Subcutaneous abdominal adipose tissue (tissue), 5 donors: Measurements from ENCODE around the gene TTI1.

ENCODE experiments used
- H3K27ac ChIP-seq: one replicate; pipeline ENCODE4 v1.7.0; 2013; ENCODE audit warnings: low read depth, mild to moderate bottlenecking, inconsistent platforms, low read length, moderate library complexity
- H3K27me3 ChIP-seq, 5 donors: one replicate each; pipeline ENCODE4 v1.7.0; 2013; ENCODE audit warnings: low read length in 5 of 5, inconsistent platforms in 1 of 5; ENCODE audit not compliant: control insufficient read depth in 5 of 5, insufficient read depth in 4 of 5
- H3K36me3 ChIP-seq, 5 donors: one replicate each; pipeline ENCODE4 v1.7.0; 2013; ENCODE audit warnings: low read length in 5 of 5; ENCODE audit not compliant: control insufficient read depth in 5 of 5, insufficient read depth in 5 of 5
- H3K4me1 ChIP-seq, 5 donors: one replicate each; pipeline ENCODE4 v1.7.0; 2013; ENCODE audit warnings: low read length in 5 of 5, mild to moderate bottlenecking in 3 of 5, moderate library complexity in 1 of 5; ENCODE audit not compliant: control insufficient read depth in 5 of 5, insufficient read depth in 5 of 5
- H3K4me3 ChIP-seq, 5 donors: one replicate each; pipeline ENCODE4 v1.7.0; 2013; ENCODE audit warnings: low read length in 5 of 5, low read depth in 1 of 5
- H3K9ac ChIP-seq, 5 donors: one replicate each; pipeline ENCODE4 v1.7.0; 2013; ENCODE audit warnings: low read length in 5 of 5, mild to moderate bottlenecking in 4 of 5, moderate library complexity in 3 of 5
- H3K9me3 ChIP-seq, 5 donors: one replicate each; pipeline ENCODE4 v1.7.0; 2013; ENCODE audit warnings: low read length in 5 of 5; ENCODE audit not compliant: control insufficient read depth in 5 of 5
- donor health status: healthy.
- donor health status: healthy.
- donor health status: healthy.
- donor health status: healthy.
- donor health status: healthy.

Gene TTI1

GRCh38 chr20:37935435-37935834 lies 97.8 kb downstream of the TTI1 start:
- H3K4me3 ChIP-seq: no peak overlapping the region
- H3K36me3 ChIP-seq: no peaks in the 10 kb centered on the region
- no peak overlapping the region for H3K27ac ChIP-seq
- no peaks in the 10 kb centered on the region for H3K9me3 ChIP-seq
- no peak overlapping the region for H3K9ac ChIP-seq
- peaks cover 0 to 5% (median 4%) of the 10 kb centered on the region in 5 donors for H3K4me1 ChIP-seq
- H3K27me3 ChIP-seq: peaks cover 4 to 22% (median 13%) of the 10 kb centered on the region in 5 donors

- Histone ChIP-seq H3K27me3 (peaks cover 4 to 24% (median 18%) of the 10 kb centered on the region in 5 donors), H3K4me3 (no peak overlapping the region), H3K27ac (no peak overlapping the region), H3K36me3 (no peaks in the 10 kb centered on the region), H3K9ac (no peak overlapping the region), H3K4me1 (peaks cover 0 to 5% (median 4%) of the 10 kb centered on the region in 5 donors), H3K9me3 (no peaks in the 10 kb centered on the region)
Observed at GRCh38 chr20:37934634-37935375, 98.5 kb downstream of the TTI1 start.

- Histone ChIP-seq H3K27ac (no peak overlapping the region), H3K4me3 (no peak overlapping the region), H3K36me3 (no peaks in the 10 kb centered on the region), H3K9me3 (no peaks in the 10 kb centered on the region), H3K27me3 (peaks cover 9 to 30% (median 24%) of the 10 kb centered on the region in 5 donors), H3K4me1 (peaks cover 0 to 5% (median 4%) of the 10 kb centered on the region in 5 donors), H3K9ac (no peak overlapping the region)
Observed at GRCh38 chr20:37933786-37934633, 99.2 kb downstream of the TTI1 start.
